Bronchial epithelial cell (primary cell): ENCODE data around the gene CCDC91. TPM values are rescaled to one million over a fixed set of nuclear protein-coding genes. Genes with fewer than 3 reads are reported as not detected.
"Not testable (repeated sequence)": the region's sequence is repeated elsewhere in the genome, so short reads cannot be mapped to it uniquely, and the experiment has no call there.

Experiments
- DNase-seq: peaks from one replicate; pipeline ENCODE4 v3.0.0-alpha.2; 2010; ENCODE audit warnings: low read depth
- FAIRE-seq: peaks from 2 replicates; lab custom pipeline; 2011; peaks lifted over from hg19 to GRCh38; lab: Jason Lieb, UNC
- H3K27me3 ChIP-seq: 2 replicates; pipeline ENCODE4 v1.5.1; 2011; ENCODE audit warnings: low read length; ENCODE audit not compliant: control insufficient read depth, insufficient read depth
- H3K36me3 ChIP-seq: 2 replicates; pipeline ENCODE4 v1.5.1; 2011; ENCODE audit warnings: low read length; ENCODE audit not compliant: control insufficient read depth, insufficient read depth
- H3K4me3 ChIP-seq: 2 replicates; pipeline ENCODE4 v1.5.1; 2011; ENCODE audit warnings: mild to moderate bottlenecking, low read depth, low read length, control low read depth
- CTCF ChIP-seq: IDR thresholded peaks from 2 replicates; pipeline ENCODE4 v1.5.1; 2011; ENCODE audit warnings: mild to moderate bottlenecking, moderate library complexity, low read length, control low read depth, inconsistent platforms; ENCODE audit not compliant: insufficient read depth, severe bottlenecking
- total RNA-seq: library from RNA; depleted of rRNA; stranded (reverse); fragments of >200 nt; gene quantifications from 2 replicates; pipeline ENCODE4 v1.2.1, GENCODE V29; 2014

CCDC91 gene
- total RNA-seq, 1 donor from 2014 or later: 26.3 TPM

- no peaks in the 10 kb centered on the region for H3K27me3 ChIP-seq
- no peak for TF ChIP-seq CTCF
- FAIRE-seq (no peak), DNase-seq (no peak)
- H3K36me3 ChIP-seq: no peaks in the 10 kb centered on the region
- H3K4me3 ChIP-seq: no peak overlapping the region
Observed at GRCh38 chr12:28265435-28266042, 75.3 kb downstream of the CCDC91 start.

GRCh38 chr12:28267920-28268607, 77.8 kb downstream of the CCDC91 start:
- FAIRE-seq, DNase-seq, H3K36me3 ChIP-seq, H3K27me3 ChIP-seq, H3K4me3 ChIP-seq: not testable (repeated sequence)

- no peak overlapping the region for H3K4me3 ChIP-seq
- H3K27me3 ChIP-seq: no peaks in the 10 kb centered on the region
- no peak for DNase-seq
- no peaks in the 10 kb centered on the region for H3K36me3 ChIP-seq
- TF ChIP-seq CTCF: no peak
- FAIRE-seq: no peak
Observed at GRCh38 chr12:28268608-28269229, 78.5 kb downstream of the CCDC91 start.

- TF ChIP-seq CTCF: no peak
- no peak for DNase-seq
- Histone ChIP-seq H3K36me3 (no peaks in the 10 kb centered on the region), H3K4me3 (no peak overlapping the region), H3K27me3 (no peaks in the 10 kb centered on the region)
- FAIRE-seq: no peak
Observed at GRCh38 chr12:28269851-28270250, 79.6 kb downstream of the CCDC91 start.

- FAIRE-seq (no peak), DNase-seq (no peak)
- TF ChIP-seq CTCF: no peak
- H3K27me3 ChIP-seq: no peaks in the 10 kb centered on the region
- no peak overlapping the region for H3K4me3 ChIP-seq
- H3K36me3 ChIP-seq: no peaks in the 10 kb centered on the region
Observed at GRCh38 chr12:28278499-28278898, 88.2 kb downstream of the CCDC91 start.

GRCh38 chr12:28278960-28279359, 88.7 kb downstream of the CCDC91 start:
- FAIRE-seq (no peak), DNase-seq (no peak)
- no peaks in the 10 kb centered on the region for H3K27me3 ChIP-seq
- no peaks in the 10 kb centered on the region for H3K36me3 ChIP-seq
- no peak for TF ChIP-seq CTCF
- no peak overlapping the region for H3K4me3 ChIP-seq
